Epidermal melanocyte (primary cell): ENCODE measurements around the gene SELENOS.

Experiments used
- DNase-seq: peaks from one replicate; pipeline ENCODE4 v3.0.0; 2011; ENCODE audit warnings: low spot score; ENCODE audit not compliant: insufficient read length

Gene SELENOS

DNA sequence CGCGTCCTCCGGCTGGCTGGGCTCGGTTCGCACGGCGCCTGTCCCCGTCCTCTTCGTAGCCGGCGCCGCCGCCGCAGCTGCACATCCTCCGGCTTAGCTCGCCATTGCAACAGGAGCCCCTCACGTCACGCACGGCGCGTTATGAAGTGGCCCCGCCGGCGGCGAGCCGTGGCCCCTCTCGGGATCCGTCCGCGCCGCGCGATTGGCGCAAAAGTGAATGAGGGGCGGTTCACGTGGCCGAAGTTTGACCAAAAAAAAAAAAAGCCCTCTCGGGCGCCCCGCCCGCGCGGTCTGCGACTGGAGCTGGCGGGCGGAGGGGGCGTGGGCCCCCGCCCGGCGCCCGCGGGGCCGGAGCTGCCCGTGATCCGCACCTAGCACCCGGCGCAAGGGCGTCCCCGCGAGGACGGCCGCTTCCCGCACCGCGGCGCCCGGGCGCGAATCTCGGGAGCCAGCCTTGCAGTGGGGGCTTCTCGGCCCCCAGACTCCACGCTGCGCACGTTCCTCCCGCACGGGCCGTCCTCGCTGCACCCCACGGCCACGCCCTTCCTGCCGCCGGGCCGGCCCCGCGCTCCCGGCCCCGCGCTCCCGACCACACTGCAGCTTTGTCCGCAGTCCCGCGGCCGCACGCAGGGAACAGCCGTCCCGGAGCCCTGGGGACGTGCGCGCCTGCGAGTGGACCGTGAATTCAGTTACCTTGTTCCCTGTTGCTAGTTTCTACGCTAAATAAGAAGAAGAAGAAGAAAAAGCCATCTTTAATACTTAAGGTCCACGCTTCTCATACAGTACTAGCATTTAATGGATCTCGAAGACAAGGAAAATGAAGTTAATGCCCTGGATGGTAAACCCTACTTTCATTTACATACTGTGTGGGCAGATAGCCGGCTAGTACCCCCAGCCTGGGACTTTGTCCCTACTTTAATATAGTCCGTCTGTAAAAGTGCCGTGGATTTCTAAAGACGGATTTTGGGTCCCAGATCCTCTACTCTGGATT is 25.2 kb downstream of the SELENOS start, which contains the start of gene CHSY1:
CHSY1 (minus strand) TSS at position 219 of the 991 bp plus-strand sequence. CDS start 592 bp downstream, outside the sequence.
- DNase-seq, result peak; percentile 90

DNA sequence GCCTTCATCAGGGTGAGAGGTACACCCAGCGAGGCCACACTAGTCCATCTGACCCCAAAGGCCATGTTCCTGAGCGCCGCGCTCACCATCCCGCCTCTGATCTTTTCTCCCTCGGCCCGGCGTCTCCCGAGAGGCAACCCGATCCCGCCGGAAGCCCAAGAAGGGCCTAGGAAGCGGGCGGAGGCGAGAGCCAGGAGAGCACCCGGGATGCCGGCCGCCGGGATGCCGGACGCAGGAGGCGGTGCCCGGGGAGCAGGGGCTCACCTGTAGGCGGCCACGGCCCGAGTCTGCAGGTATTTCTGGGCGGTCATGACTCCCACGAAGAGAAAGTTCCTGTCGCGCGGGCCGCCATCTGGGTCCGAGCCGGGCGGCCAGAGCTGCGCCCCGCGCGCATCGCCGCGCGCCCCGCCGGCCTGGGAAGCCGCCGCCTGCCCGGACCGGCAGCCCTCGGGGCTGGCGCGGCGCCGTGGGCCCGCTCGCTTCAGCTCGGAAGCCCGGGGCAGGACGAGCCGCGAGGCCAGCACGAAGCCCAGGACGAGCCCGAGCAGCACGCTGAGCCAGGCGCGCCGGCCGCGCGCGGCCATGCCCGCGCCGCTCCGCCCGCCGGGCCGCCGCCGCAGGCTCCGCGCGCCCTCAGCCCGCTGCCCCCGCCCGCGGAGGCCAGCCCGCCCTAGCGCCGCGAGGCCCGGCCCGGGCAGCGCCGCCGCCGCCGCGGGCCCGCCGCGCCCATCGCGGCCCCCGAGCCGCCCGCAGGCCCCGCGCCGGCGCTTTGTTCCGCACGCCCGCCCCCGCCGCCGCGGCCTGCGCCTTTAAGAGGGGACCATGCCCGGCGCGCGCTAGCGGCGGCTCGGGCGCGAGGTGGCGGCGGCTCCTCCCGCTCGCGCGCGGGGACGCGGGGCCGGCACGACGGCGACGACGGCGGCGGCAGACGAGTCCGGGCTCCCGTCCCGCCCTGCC is 26.1 kb downstream of the SELENOS start:
- DNase-seq, result no peak

DNA sequence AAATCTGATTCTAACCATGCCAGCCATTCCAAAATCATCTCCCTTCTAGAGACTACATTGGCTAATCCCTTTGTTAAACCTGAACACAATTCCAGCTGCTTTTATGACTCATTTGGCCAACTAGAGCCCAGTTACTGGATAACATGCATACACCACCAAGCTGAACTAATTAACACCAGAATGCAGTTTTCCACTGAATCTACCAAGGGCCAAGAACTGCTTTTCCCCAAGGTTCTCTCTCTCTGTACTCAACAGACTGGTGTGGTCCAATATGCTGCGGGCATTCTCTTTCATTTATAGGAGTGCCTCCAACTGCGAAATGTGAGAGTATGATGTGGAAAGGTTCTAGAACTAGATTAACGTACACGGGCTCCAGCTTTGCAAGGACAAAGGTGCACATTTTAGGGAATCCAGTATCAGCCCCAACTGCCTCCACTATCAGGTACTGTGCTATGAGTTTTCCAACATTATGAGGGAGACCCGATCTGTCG is 26.9 kb downstream of the SELENOS start:
- DNase-seq, result peak; percentile 64

DNA sequence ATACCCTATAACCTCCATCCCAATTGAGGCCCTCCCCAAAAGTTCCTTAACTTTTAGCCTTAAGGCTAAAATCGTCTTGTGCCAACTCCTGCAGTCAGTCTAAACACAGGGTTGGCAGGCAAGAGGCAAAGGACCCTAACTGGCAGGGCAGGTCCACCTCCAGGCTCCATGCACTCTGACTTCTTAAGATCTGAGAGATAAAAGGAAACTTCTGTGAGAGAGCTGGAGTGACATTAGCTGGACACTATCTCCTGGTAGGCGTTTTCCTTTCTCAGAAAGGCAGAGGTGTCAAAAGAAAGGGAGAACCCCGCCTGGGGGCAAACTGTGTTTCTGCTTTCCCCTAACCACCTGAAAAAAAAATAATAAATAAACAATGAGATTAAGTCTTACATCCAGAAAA is 29.0 kb downstream of the SELENOS start:
- no peak for DNase-seq

DNA sequence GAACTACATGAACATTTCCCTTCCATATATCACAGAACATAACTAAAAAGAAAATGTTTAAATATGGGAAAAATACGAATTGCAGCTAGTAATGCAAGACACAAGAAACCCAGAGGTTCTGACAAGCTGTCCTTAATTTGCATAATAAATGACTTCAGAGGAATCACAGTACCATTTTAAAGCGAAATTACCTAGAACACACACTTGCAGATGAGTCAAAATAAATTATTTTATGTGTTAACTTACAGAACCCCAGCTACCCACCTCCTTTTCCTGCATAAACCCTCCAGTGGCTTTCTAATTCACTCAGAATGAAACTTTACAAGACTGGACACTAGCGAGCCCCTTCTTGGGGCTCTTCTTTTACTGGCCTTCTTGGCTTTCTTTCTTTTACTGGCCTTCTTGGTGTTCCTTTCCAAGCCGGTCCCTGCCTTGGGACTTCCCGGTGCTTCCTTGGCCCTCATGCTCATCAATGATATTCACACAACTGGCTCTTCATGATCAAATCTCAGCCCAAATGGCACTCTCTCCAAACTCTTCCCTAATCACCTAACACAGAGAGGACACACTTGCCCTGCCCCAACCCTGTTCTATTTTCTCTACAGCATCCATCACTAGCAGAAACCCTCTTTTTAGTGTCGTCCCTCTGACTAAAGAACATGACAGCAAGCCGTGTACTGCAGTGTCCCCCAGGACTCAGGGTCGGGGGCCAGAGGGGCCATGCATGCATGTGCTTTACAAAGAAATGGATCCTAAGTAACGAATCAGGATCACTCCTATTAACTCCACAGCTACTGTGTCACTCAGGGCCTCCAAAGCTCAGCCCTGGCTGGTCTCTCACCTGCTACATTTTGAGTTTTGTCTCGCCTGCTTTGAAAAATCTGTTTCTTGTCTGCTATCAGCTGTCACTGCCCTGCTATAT is 30.2 kb downstream of the SELENOS start:
- DNase-seq, result no peak

DNA sequence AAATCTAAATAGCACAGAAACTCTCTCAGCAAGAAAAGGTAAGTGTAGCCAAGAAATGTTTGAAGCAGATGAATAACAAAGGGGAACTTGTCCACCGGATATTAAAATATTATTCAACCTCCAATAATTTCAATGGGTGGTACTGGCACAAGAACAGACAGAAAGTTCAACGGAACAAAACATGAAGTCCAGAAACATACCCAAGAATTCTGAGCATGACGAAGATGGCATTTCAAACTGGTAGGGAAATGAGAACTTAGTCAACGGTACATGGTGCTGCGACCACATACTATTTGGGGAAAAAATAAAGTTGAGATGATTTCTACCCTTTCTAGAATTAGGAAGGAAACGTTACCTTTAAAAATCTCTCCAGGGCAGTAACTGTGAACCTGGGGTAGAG is 30.9 kb downstream of the SELENOS start:
- no peak for DNase-seq

DNA sequence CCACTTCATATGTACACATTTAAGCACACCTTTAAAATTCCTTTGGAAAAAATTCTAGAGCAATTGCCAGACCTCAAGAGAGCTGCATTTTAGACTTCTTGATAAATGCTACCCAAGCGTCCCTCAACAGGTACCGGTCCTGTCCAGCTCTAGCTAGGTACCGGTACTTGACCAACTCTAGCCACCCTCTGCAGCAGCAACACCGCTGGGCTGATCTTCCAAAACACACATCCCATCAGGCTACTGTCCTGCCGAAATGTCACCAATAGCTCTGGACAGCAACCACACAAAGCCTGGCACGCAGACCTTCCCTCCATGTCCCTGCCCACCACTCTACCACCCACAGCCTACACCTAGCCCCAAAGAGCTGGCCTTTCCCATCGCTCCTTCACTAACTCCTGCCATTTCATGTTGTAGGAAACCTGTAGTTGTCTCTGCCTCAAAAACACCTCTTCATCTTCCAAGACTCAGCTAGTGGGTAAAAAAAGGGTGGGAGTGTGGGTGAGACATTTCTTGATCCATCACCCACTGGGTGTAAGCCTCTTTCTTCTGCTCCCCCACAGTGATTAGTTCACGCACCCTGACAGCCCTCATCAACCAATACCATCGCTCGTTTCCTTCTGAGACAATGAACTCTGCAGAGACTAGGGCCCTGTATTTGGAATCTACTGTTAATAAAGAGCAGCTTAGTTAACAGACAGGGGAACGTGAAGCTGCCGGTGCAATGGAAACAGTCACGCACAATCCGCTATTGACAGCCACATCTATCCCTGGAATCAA is 32.2 kb downstream of the SELENOS start:
- DNase-seq, result no peak

DNA sequence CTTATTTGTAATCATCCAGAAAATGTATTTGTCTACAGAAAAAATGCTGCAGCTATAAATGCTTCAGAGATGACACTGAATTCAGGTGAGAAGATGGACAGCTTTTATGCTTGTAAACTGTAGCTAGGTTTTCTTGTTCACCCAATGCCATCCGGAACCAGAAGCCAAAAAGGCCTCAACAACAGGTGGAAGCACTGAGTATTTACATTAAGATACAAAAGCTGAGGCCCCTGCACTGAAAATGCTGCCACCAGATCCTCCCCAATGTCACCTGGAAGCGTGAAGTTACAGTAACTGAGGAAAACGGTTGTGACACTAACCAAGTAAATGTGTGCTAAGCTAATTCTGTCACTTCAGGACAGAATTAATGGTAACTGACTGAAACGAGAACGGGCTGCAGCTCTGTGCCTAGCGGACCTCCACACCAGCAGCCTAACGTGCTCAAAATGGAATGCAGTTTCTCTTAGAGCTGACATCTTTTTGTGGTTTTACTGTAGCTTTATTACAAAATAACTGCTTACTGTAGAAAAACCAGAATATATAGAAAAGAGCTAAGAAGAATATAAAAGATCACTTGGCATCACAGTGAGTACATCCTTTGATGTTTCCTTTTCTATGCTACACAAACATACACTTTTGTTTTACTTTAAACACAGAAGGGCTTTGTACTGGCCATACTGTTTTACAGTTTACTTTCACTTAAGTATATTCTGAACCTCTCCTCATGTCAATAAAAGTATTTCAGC is 33.1 kb downstream of the SELENOS start:
- DNase-seq, result no peak

DNA sequence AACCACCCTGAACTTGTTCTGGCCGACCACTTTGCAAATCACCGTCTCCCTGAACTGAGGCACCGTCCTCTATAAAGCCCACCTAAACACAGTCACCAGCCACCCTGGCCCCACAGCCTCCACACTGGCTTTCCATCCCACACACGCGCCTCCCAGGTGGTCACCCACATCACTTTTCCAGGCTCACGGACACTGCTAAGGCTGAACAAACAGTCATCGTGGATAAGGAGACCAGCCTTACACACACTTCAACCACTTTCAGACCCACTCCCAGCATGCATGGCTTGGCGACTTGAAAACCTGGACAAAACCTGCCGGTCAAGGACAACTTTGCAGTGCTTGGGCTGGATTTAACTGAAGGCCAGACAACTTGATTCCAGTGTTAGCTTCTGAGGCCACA is 33.9 kb downstream of the SELENOS start:
- no peak for DNase-seq

DNA sequence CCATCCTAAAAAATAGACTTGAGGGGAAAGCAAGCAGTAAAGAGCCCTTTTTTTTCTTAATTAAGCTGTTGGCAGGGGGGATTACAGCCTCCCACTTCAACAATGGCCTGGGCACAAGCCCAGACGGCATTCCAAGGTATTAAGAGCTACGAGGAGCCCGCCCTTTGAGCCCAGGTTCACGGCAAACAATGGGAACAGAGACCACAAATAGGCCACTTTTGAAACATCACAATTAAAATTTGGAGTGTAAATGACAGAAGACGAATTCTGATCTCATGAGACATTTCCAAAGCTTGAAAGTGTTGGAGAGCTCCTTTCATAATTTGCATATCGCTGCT is 34.3 kb downstream of the SELENOS start:
- no peak for DNase-seq

DNA sequence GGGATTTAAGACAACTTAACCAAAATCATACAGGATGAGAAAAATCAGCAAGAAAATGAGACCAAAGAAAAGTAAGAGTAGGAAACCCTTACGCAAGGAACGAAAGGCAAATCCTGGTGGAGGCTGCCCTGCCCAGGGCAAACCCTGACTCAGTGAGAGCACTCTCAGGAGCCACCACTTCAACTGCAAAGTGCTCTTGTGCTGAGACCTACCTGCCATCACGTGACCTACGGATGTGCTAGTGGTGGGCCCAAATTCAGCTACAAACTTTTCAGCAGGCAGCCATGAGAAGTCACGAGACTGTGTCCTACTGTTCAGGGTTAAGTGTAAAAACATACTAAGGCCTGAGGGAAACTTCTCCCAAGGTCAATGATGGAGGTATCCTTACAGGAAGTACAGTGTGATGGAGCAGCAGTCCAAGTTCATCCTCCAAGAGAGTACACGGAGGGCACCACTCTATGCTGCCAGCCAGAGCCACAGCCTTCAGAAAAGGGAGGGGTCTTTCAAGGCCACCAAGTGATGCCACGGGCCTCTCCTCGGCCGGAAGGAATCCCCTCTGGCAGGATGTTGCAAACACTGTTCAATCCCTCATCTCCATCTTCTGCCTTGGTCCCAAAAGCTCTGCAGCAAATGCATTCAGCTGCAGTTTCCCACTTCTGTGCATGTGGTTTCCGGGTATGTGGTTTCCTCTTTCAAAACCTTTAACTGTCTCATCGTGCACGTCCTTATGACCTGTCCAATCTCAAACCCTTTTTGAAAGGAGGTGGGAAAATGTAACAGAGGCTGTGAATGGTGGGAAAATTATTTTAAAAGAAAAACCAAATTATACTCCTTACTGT is 34.9 kb downstream of the SELENOS start:
- no peak for DNase-seq

DNA sequence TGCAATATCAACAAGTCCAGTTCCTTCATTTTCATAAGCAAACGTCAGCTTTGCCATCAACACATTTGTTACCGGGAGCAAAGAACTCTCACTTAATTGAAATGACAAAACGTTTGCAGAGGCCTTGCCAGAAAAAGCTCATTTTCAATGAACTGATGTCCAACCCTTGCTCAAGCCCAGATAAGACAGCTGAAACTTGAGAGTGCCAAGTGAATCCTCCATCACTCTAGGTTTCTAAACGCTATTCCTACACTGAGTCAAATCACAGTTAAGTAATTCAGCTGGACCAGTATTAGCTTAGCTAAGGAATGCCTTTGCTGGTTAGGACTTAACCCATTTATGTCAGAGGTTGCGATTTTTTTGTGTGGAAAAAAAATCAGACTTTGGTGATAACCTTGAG is 36.9 kb downstream of the SELENOS start:
- no peak for DNase-seq

DNA sequence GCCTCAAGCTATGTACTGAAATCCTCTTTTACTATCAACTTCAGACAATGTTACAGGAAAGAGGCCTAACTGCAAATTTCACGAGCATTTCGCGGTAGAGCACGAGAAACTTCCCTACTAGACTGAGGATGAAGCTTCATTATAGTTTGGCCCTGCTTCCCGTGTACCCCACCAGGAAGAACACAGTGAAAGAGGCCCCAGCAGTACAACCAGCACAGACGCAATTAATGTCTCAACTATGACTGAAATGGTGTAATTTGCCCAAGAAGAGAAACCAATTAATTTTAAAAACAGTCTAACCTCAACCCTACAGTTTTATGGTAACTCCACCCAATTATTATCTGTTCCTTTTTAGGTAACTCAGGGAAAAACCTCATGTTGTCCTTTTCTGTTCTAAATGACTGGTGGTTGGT is 37.6 kb downstream of the SELENOS start:
- DNase-seq, result no peak

DNA sequence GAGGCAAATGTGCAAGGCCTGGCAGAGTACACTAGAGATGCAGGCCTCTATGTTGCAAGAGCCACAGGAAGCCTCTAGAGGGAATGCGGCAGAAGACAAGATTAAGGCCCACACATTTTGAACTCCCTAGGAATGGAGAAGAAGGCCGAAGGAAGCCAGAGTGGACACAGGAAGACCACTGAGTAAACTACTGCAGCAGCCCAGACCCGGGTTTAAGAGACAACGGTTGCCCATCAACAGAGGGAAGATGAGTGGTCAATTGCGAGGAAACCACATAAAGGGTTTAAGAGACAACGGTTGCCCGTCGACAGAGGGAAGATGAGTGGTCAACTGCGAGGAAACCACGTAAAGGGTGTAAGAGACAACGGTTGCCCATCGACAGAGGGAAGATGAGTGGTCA is 40.0 kb downstream of the SELENOS start:
- DNase-seq, result no peak

DNA sequence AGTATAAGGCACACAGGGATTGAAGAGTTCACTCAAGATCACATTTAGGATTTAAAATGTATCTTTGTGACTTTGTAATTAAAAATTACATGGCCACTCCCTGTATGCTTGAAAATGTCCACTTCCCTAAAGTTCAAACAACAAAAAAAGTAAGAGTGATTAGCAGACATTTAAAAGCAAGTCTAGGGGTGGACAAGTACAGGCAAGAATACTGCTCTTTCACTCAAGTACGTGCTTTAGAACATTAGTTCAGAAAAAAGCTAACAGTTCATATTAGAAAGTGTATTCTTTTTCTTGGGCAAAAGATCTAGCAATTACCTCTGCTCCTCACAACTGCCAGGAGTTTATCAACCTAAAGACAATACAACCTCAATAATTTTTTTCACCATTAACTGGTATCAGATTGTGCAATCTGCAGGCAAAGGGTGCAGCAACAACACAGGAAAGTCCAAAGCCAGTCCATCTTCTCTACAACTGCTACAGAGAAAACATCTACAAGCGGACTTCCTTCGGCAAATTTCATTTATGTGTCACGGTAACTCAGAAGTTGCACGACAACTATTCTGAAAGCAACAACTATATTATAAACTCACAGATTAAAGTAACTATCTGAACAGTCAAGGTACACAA is 43.5 kb downstream of the SELENOS start:
- DNase-seq, result no peak

DNA sequence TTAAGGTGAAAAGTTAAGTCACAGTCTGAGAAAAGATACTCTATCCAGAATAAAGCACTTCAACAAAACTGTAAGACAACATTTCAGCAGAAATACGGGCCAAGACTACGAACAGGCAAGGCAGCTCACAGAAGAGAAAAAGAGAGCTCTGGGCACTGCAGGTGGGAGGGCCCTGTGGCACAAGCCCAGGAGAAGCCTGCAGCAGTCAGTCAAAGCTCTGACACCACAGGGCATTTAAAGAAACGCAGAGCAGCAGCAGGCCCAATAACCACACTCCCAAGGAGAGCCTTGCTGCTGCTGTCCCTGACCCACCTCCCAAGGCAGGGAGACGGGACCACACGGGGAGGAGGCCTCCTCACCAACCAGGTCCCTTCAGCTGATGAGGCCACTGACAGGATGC is 44.6 kb downstream of the SELENOS start:
- DNase-seq, result no peak

DNA sequence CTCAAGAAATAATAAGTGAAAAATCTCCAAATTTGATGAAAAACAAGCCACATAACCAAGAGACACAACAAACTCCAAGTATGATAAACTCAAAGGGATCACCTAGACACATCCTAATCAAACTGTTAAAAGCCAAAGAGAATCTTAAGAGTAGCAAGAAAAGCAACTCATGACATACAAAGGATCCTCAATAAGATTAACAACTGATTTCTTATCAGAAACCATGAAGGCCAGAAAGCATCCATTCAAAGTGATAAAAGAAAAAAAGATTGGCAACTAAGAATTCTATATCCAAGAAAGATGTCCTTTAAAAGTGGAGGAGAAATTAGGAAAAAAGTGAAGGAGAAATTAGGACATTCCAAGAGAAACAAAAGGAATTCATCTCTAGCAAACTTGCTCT is 49.0 kb downstream of the SELENOS start:
- DNase-seq, result no peak

DNA sequence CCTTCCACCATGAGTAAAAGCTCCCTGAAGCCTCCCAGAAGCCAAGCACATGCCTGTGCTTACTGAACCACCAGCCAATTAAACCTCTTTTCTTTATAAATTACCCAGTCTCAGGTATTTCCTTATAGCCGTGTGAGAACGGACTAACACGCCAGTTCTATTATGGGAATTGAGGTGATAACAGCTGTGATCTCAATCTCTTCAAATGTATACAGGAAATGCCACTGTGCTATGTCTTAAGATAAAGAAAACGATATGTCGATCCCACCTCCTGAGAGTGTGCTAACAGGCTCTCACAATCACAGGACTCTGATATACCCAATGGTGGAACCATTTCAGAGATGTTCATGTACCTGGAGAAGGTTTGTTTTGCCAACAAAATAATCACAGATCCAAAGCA is 51.6 kb downstream of the SELENOS start:
- DNase-seq, result no peak
